HG03039 (cell line): ENCODE results near the gene CACNA1E.

Experiments used
- ATAC-seq: cut with Tn5 transposase; IDR thresholded peaks from one replicate; pipeline ENCODE4 v1.9.1; 2021; ENCODE audit warnings: mild to moderate bottlenecking, moderate library complexity; ENCODE audit not compliant: unreplicated experiment

The CACNA1E gene

DNA sequence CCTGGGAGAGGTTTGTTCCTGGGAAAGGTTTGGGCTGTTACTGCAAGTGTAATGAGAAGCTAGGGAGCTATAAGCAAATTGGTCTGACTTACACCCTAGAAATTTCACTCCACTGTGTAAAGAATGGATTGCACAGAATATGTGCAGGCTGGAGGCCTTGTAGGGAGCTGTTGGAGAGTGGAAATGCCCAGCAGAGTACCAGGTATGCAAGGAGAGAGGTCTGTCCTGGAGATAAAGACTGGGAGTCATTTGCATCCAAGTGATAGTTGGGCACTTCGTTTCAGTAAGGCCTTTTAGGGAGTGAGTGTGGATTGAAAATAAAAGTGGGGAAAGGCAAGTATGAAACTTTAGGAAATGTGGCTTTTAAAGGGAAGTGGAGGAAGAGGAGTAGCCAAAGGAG is 75.8 kb downstream of the CACNA1E start:
- no peak for ATAC-seq

GRCh38 chr1:181562395-181562794 is 79.1 kb downstream of the CACNA1E start:
- ATAC-seq = no peak

- no peak for ATAC-seq
These were observed 85.4 kb downstream of the CACNA1E start for GRCh38 chr1:181568736-181569135.

DNA sequence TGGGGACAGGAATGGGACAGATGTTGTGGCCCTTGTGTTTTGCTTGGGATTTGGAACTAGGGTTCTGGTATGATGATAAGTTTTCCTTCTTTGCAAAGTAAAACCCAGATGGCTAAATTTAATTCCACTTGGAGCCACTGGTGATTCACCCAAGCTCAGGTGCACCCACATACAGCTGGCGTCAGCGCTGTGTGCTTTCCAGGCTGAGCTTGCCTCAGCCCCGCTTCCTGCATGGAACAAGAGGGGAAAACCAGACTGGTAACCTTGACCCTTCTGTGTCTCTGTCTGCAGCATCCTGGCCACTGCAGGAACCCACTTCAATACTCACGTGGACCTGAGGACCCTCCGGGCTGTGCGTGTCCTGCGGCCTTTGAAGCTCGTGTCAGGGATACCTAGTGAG is 94.2 kb downstream of the CACNA1E start:
- ATAC-seq = no peak

- no peak for ATAC-seq
These were observed 100.3 kb downstream of the CACNA1E start for GRCh38 chr1:181583598-181583997.

- ATAC-seq = no peak
These were observed 104.6 kb downstream of the CACNA1E start for GRCh38 chr1:181587870-181588438.

DNA sequence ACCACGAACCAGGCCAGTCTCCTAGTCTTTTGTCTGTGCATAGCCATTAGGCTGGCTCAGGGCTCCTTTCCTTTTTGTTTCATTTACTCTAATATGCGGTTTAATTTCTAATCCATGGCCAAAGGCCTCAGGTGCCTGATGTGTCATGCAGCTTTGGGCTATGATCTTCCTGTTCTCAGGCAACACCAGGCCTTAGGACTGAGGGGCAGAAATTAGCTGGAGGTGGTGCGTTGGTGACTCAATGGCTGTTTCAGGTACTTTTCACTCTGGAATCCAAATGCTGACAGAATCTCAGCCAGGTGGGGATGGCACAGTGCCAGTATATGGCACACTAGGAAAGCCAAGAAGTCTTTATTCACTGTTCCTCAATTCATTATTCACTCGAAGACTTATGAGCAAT is 105.3 kb downstream of the CACNA1E start:
- no peak for ATAC-seq

- ATAC-seq = no peak
These were observed 109.0 kb downstream of the CACNA1E start for GRCh38 chr1:181592255-181592859.

DNA sequence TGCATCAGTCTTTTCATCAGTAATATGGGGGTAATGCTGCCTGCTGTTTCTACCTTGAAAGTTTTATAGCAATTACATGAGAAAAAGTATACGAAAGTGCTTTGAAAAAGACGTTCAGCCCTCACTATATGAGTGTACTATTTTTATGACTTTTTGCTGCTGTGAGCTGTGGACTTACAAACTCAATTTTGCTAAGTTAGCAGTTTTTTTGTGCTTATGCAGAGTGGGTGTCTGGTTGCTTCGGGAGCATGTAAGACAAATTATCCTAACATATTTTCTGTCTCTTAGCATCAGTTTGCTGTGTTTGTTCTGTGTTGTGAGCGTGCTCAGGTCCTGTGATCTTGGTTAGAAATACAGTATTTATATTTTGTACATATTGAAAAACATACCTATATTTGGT is 109.7 kb downstream of the CACNA1E start:
- no peak for ATAC-seq

DNA sequence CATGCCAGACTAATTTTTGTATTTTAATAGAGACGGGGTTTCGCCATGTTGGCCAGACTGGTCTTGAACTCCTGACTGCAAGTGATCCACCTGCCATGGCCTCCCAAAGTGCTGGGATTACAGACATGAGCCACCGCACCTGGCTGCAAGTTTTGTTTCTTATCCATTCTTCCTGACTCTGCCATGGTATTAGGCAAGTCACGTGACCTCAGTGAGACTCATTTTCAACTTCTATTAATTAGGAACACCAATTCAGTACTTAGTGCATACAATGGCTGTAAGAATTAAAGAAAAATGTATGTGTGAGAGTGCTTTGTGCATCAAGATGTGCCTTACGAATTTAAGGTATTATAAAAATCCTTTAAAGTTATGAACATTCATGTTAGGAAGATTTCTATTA is 111.2 kb downstream of the CACNA1E start:
- ATAC-seq = no peak

DNA sequence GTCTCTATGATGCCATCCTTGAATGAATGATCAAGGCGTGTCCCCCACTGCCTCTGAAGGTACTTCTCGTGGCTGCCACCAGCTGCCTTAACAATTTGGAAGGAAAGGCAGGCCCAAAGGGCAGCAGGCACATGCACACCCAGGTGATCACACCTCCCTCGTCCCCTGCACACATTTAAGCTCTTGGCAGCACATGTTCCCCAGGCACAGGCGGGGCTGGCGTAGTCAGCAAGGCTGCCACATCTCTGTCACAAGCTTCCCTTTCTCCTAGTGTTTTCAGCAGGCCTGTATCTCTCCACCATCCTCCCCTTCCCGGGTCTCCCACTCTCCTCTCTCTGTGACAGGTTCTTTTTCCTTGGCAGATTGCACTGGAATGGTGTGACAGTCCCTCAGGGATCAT is 111.9 kb downstream of the CACNA1E start:
- no peak for ATAC-seq

DNA sequence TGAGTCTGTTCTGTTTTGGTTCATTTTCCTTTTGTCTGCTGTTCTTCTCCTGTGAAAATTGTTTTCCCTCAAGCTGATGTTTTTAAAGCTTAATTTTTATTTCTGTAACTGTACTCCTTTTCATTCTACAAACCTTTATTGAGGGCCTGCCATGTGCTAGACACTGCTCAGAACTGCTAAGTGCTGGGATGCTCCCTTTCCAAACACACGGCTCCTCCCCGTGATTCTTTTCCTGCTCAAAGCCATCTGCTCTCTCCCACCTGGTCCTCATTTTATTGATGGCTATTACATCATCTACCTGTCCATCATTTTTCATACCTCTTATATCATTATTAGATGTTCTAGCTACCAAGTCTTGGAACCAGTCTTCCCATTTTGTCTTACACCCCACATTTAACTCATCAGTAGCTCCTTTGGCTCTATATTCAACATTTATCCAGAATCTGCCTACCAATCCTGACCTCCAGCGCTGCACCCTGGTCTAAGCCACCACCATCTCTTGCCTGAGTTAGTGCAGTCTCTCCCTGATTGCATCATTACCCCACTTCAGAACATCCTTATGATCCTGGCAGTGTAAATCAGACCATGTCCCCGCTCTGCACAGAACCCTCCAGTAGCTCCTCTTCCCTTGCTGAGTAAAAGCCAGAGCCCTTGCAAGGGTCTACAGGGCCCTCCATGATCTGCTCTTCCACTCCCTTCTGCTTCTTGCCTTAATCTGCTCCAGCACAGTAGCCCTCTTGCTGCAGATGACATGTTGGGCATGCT is 118.1 kb downstream of the CACNA1E start:
- ATAC-seq = no peak

DNA sequence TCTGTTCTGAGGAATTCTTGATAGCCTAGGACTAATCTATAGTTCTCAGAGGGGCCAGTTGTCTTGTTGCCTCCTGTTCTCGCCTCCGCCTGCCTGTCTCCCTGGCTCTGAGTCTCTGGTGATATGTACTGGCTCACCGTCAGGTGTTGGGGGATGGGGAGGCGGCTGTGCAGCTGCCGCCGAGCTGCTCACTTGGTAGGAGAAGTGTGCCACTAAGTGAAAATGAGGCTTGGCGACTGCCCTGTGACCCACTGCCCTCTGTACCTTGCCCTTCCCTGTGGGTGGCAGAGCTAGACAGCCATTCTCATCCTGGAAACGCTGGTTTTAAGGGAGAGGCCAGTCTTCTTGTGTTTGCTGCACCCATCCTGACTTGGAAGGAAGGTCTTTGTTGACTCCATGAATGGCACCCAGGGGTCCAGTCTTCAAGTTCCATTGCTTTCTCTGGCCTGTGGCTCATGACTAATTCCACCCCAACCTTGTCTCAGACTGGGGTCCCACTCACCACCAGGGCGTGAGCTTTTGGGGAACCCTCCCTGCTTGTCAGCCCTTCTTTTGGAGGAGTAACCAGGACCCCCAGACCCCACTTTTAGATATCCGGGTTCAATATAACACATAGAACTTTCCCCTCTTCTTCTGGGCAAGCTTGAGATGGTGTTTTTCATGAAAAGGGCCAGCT is 120.6 kb downstream of the CACNA1E start:
- ATAC-seq = no peak

- no peak for ATAC-seq
These were observed 121.3 kb downstream of the CACNA1E start for GRCh38 chr1:181604482-181605249.

- ATAC-seq = no peak
These were observed 124.2 kb downstream of the CACNA1E start for GRCh38 chr1:181607524-181607923.

GRCh38 chr1:181608386-181608785 is 125.1 kb downstream of the CACNA1E start:
- no peak for ATAC-seq

DNA sequence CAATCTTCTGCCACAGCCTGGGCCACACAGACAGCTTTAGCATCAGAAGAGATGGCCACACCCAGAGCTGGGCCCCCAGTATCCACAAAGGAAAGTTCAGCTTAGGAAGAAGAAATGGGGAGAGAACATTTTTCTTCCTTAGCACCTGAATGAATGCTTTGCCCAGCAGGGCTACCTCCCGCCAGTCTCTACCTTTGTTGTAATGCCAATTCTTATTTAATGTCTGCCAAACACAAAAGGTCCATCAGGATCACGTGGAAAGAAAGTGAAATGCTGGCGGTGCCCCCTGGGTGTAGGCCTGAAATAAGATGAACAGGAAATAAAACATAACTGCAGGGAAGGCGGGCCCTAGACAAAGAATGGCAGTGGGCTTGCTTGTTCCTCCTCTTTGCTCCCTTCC is 125.6 kb downstream of the CACNA1E start:
- ATAC-seq = no peak

GRCh38 chr1:181612100-181612499 is 128.8 kb downstream of the CACNA1E start:
- ATAC-seq = no peak

DNA sequence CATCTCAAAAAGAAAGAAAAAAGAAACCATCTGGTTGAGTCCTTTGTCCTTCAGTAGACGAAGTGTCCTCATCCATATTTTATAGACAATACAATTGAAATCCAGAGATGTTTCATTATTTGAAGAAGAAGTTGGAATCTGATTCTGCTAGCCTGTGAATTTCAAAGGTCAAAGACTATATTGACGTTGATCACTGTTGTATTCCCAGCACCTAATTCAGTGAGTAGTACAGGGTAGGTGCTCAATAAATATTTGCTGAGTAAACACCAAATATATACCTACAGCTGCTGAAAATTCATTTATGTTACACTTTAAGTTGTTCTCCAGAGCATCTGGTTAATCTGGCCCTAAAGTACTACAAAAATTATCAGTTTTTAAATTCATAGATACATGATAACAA is 135.2 kb downstream of the CACNA1E start:
- ATAC-seq = no peak

- ATAC-seq = no peak
These were observed 136.9 kb downstream of the CACNA1E start for GRCh38 chr1:181620183-181620582.

GRCh38 chr1:181623850-181624249 is 140.5 kb downstream of the CACNA1E start:
- no peak for ATAC-seq
